ENCODE results near the gene CCDC192. TPM values are rescaled to one million over a fixed set of nuclear protein-coding genes. Genes with fewer than 3 reads are reported as not detected.

CCDC192 gene
- total RNA-seq, 4 donors from 2014 or later: 1.0 to 2.3 (median 1.1) TPM; not detected in 1

- no peak for TF ChIP-seq CTCF (IDR thresholded peaks at IDR 0.05; ENCODE audit: low read depth)
Measured at GRCh38 chr5:127809533-127809932, 106.3 kb downstream of the CCDC192 start.

GRCh38 chr5:127810017-127810416, 106.8 kb downstream of the CCDC192 start:
- no peak for TF ChIP-seq CTCF (IDR thresholded peaks at IDR 0.05; ENCODE audit: low read depth)

- no peak for TF ChIP-seq CTCF (IDR thresholded peaks at IDR 0.05; ENCODE audit: low read depth)
Measured at GRCh38 chr5:127810707-127811490, 107.7 kb downstream of the CCDC192 start.

GRCh38 chr5:127812570-127812969, 109.4 kb downstream of the CCDC192 start:
- no peak for TF ChIP-seq CTCF (IDR thresholded peaks at IDR 0.05; ENCODE audit: low read depth)

- TF ChIP-seq CTCF (IDR thresholded peaks at IDR 0.05; ENCODE audit: low read depth): no peak
Measured at GRCh38 chr5:127813633-127814587, 110.7 kb downstream of the CCDC192 start.

- no peak for TF ChIP-seq CTCF (IDR thresholded peaks at IDR 0.05; ENCODE audit: low read depth)
Measured at GRCh38 chr5:127814588-127814973, 111.4 kb downstream of the CCDC192 start.
